ENCODE results near the gene ZNF12.

GRCh38 chr7:6641305-6642035 is 65.3 kb downstream of the ZNF12 start:
- no peak for TF ChIP-seq POLR2A (IDR thresholded peaks at IDR 0.05; ENCODE audit: low read depth, low read length)
- TF ChIP-seq TAF1 (IDR thresholded peaks at IDR 0.05; ENCODE audit: borderline replicate concordance, low read depth, low read length), result no peak
- no peak for TF ChIP-seq POLR2AphosphoS5 (IDR thresholded peaks at IDR 0.05; ENCODE audit: low read depth, low read length)

Measured in GM12892 (cell line).